GM12872 (cell line): Measurements from ENCODE around the gene TPSD1.
"Not testable (repeated sequence)": the region's sequence is repeated elsewhere in the genome, so short reads cannot be mapped to it uniquely, and the experiment has no call there.

Experiments
- TF ChIP-seq, protein P1 (sequence below): IDR thresholded peaks from 3 replicates; pipeline ENCODE4 v1.5.1; 2011; ENCODE audit warnings: low read depth, mild to moderate bottlenecking, low read length, moderate library complexity; ENCODE audit not compliant: insufficient read depth

The TPSD1 gene

DNA sequence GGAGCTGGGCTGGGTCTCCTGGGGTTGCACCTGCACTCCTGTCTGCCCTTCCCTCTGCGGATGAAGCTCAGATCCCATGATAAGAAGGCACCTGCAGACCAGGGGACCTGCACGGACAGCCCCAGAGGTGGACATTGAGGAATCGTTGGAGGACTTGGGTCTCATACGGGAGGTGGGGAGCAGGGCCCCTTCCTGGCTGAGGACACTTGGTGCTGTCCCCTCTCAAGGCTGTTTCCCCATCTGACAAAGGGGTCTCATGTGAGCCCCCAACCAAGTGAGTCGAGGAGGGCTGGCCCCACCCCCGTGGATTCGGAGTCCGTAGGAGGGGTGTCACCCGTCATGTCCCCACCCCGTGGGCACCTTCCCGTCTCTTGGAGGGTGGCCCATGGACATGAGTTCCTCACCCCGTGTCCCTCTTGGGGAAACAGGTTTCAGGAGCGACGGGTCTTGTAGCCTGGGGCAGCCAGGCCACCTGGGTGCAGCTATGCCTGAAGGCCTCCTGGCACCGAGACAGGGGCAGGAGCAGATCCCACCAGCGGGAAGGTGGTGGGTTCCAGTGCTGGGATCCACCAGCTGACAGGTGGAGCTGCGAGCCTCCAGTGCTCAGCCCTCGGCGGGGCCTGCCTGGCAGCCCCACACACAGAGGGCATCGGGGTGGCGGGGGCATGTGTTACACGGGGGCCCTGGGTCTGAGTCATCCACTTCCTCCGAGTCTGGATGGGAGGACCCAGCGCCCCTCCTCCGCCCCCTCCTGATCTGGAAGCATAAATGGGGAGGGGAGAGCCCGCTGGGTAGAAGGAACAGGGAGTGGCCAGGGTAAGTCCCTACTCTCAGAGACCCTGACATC lies at the start of gene TPSD1:
TSS of gene TPSD1 (plus strand) at position 794 of the 847 bp plus-strand sequence. CDS start 212 bp downstream, outside the sequence.
- TF ChIP-seq, protein P1, sequence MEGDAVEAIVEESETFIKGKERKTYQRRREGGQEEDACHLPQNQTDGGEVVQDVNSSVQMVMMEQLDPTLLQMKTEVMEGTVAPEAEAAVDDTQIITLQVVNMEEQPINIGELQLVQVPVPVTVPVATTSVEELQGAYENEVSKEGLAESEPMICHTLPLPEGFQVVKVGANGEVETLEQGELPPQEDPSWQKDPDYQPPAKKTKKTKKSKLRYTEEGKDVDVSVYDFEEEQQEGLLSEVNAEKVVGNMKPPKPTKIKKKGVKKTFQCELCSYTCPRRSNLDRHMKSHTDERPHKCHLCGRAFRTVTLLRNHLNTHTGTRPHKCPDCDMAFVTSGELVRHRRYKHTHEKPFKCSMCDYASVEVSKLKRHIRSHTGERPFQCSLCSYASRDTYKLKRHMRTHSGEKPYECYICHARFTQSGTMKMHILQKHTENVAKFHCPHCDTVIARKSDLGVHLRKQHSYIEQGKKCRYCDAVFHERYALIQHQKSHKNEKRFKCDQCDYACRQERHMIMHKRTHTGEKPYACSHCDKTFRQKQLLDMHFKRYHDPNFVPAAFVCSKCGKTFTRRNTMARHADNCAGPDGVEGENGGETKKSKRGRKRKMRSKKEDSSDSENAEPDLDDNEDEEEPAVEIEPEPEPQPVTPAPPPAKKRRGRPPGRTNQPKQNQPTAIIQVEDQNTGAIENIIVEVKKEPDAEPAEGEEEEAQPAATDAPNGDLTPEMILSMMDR, result not testable (repeated sequence)

- TF ChIP-seq, protein P1, result no peak
Measured at GRCh38 chr16:1206326-1206725, 49.5 kb upstream of the TPSD1 start.

DNA sequence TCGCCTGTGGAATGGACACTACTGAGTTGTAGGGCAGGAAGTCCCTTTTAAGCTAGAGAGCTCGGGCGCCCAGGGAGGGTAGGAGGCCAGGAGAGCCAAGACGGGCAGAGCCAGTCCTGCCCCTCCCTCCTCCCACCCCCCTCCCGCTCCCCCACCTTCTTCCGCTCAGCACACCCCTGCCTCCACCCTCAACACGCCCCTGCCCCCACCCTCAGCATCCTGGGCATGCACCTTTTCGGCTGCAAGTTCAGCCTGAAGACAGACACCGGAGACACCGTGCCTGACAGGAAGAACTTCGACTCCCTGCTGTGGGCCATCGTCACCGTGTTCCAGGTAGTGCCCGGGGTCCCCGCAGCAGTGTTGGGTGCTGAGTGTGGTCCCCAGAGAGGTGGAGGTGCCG lies 49.1 kb upstream of the TPSD1 start:
- TF ChIP-seq, protein P1, result no peak

- TF ChIP-seq, protein P1, result no peak
Measured at GRCh38 chr16:1208239-1208830, 47.5 kb upstream of the TPSD1 start.

DNA sequence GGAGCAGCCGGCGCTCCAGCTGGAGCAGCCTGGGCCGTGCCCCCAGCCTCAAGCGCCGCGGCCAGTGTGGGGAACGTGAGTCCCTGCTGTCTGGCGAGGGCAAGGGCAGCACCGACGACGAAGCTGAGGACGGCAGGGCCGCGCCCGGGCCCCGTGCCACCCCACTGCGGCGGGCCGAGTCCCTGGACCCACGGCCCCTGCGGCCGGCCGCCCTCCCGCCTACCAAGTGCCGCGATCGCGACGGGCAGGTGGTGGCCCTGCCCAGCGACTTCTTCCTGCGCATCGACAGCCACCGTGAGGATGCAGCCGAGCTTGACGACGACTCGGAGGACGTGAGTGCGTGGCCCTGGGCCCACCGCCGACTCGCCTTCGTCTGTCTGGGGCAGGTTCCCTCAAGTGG lies 46.8 kb upstream of the TPSD1 start:
- TF ChIP-seq, protein P1, result no peak

- TF ChIP-seq, protein P1, result no peak
Measured at GRCh38 chr16:1210461-1210860, 45.4 kb upstream of the TPSD1 start.

GRCh38 chr16:1211451-1212268 lies 44.2 kb upstream of the TPSD1 start:
- TF ChIP-seq, protein P1, result no peak
